Breast epithelium (tissue), 3 donors: ENCODE measurements around the gene NR2F2.

Source experiments
- POLR2AphosphoS5 ChIP-seq, 3 donors: sonication (generic); formaldehyde crosslinking; IDR thresholded peaks; one replicate each; pipeline ENCODE4 v1.6.1; 2017; ENCODE audit warnings: antibody characterized with exemption in 3 of 3
- TF ChIP-seq, protein P1 (sequence below), 3 donors: fragments of 450-650 bp; IDR thresholded peaks; one replicate each; pipeline ENCODE4 v1.5.1; 2016 to 2017; ENCODE audit warnings: antibody characterized with exemption in 3 of 3, mild to moderate bottlenecking in 3 of 3, moderate library complexity in 3 of 3

- TF ChIP-seq, protein P1, sequence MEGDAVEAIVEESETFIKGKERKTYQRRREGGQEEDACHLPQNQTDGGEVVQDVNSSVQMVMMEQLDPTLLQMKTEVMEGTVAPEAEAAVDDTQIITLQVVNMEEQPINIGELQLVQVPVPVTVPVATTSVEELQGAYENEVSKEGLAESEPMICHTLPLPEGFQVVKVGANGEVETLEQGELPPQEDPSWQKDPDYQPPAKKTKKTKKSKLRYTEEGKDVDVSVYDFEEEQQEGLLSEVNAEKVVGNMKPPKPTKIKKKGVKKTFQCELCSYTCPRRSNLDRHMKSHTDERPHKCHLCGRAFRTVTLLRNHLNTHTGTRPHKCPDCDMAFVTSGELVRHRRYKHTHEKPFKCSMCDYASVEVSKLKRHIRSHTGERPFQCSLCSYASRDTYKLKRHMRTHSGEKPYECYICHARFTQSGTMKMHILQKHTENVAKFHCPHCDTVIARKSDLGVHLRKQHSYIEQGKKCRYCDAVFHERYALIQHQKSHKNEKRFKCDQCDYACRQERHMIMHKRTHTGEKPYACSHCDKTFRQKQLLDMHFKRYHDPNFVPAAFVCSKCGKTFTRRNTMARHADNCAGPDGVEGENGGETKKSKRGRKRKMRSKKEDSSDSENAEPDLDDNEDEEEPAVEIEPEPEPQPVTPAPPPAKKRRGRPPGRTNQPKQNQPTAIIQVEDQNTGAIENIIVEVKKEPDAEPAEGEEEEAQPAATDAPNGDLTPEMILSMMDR (IDR thresholded peaks at IDR 0.05): no peak
- no peak for TF ChIP-seq POLR2AphosphoS5 (IDR thresholded peaks at IDR 0.05)
These were observed 18.7 kb downstream of the NR2F2 start for GRCh38 chr15:96349034-96349856.
